Glomerular endothelial cell (primary cell): Measurements from ENCODE around the gene PAPPA. TPM values are rescaled to one million over a fixed set of nuclear protein-coding genes. Genes with fewer than 3 reads are reported as not detected.

ENCODE experiments used
- DNase-seq: peaks from one replicate; pipeline ENCODE4 v3.0.0-alpha.2; 2011; ENCODE audit warnings: low read depth, low spot score; ENCODE audit errors: extremely low read depth
- total RNA-seq: library from RNA; depleted of rRNA; stranded (reverse); fragments of >200 nt; gene quantifications from 2 replicates; pipeline ENCODE4 v1.2.3, GENCODE V29; 2015

Gene PAPPA
- total RNA-seq, 1 donor from 2014 or later: 13.1 TPM

DNA sequence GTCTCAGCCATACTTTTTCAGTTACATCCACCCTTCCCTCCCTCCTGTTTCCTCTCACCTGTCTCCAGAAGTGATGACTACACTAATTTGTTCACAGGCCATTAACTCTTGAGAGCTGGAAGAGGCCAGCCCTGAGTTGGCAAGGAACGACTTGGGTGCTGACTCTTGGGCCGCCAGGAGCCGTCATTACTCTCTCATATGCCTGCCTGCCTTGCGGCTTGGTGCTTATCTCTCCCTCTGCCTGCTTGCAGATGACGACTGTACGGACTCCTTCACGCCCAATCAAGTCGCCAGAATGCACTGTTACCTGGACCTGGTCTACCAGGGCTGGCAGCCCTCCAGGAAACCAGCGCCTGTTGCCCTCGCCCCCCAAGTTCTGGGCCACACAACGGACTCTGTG lies 66.1 kb downstream of the PAPPA start:
- no peak for DNase-seq

DNA sequence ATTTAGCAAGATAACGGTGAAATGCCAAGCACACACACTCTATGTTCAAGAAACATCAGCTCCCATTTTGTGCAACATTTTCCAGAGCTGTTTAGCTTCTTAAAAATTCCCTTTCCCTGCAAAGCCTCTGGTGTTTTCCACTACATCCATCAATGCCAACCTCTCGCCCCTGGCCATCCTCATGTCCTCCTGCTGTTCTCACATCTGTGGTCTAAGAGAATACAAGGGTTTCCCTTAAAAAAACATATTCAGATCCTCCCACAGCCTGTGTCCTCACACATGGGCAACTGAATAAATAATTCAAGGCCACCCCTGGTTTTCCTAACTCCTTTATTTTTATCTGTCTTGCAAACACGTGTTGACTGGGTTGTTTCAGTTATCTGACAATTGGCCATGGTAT lies 70.3 kb downstream of the PAPPA start:
- DNase-seq: no peak

DNA sequence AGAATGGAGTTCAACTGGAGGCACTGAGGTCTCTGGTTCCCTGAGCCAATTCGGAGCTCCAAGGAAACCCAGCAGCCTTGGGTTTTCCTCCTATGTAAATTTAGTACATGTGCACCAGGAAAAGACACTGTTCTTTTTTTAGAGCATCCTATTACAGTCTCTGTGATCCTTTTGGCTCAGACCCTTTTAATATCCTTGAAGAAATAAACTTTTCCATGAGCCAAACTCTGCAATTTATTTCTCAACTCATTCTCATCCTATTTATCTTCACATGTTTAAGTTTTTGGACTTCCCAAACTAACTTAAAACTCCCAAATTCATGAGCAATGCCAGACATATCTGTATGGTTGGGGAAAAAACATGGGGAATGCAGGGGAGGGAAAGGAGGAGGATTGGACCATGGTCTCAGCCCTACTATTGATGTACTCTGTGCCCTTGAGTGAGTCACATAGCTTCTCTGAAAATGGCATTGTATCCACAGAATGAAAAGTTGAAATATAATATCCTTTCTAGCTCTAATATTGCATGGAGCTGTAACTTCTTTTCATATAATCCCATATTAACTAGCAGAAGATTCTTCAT lies 76.6 kb downstream of the PAPPA start:
- no peak for DNase-seq

- no peak for DNase-seq
Measured at GRCh38 chr9:116232424-116233159, 79.0 kb downstream of the PAPPA start.

- DNase-seq: no peak
Measured at GRCh38 chr9:116233160-116233530, 79.6 kb downstream of the PAPPA start.

DNA sequence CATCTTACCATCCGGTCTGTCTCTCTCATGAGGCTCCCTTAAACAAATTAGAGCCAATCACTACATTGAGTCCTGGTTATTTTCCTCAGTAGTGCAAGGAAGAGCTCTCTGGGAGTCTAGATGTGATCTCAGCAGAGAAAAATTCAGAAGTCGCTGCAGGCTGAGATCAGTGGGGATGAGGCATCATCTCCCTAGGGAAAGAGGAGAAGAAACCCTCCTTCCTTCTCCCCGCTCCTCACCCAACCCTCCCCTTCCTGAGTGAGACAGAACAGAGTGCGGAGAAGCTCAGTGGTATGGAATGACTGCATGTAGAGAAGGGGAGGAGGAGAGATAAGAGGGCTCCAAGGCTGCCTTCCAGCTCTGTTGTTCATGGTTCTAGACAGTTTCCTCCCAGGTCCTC lies 80.5 kb downstream of the PAPPA start:
- DNase-seq: no peak

DNA sequence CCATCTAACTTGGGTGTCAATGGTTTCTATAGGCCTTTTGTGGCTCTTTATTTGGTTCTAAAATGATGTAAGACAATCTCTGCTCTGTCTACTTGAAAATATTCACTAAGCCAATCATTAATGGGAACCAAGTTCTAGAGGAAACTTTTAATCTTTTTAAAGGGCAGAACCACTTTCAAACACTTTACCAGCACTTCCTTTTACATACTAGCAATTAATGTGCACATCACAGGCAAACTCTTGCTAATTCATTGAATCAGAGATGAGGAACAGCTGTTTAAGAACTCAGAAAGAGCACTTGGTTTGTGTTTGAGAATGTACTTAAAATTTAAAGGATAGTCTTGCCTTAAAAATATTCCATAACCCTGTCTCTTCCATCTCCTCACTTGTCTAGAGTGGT lies 83.4 kb downstream of the PAPPA start:
- no peak for DNase-seq

DNA sequence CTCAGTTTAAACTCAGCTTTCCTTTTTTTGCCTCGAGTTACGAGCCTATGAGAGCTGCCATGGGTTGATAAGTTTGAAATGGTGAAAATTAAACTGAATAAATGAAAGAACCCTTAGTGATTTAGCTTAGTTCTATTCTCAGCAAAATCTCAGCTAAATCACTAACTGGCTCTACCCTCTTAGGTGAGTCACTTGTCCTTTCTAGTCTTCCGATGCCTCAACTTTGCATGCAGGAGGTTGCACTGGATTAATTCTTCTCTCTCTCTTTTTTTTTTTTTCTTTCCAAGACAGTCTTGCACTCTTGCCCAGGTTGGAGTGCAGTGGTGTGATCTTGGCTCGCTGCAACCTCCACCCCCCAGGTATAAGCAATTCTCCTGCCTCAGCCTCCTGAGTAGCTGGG lies 83.9 kb downstream of the PAPPA start:
- DNase-seq: no peak

DNA sequence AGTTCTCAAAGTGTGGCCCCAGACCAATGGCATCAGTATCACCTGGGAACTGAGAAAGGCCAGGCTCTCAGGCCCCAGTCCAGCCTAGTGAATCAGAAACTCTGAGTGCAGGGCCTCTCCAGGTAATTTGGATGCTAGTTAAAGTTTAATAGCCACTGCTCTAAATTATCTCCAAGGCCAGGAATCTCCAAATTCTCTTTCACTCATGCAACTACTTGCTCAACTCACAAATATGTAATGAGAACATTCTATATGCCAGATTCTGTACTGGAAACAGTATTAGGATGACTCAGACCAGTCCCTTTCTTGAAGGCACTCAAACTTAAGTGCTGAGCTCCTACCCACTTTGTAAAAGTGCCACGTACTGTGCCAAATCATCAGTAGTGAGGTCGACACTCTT lies 84.6 kb downstream of the PAPPA start:
- DNase-seq: no peak

GRCh38 chr9:116238776-116239340 lies 85.3 kb downstream of the PAPPA start:
- no peak for DNase-seq

GRCh38 chr9:116243708-116244107 lies 90.1 kb downstream of the PAPPA start:
- no peak for DNase-seq

DNA sequence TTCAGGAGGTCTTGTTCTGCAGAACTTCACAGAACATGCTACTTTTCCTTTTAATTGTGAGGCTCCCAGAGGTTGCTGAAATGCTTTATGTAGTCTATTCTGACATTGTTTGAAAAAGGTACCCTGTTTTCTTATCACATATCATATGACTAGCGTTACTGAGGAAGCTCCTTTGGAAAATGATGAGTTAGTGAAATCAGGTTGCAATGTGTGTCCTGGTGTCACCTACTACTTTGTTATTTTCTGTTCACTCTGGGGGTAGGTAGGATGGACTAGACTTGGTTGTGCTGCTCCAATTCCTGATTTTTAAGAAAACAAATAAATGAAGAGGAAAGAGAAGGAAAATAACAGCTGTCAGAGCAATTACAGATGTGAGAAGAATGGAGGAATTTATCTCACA lies 93.7 kb downstream of the PAPPA start:
- DNase-seq: no peak

DNA sequence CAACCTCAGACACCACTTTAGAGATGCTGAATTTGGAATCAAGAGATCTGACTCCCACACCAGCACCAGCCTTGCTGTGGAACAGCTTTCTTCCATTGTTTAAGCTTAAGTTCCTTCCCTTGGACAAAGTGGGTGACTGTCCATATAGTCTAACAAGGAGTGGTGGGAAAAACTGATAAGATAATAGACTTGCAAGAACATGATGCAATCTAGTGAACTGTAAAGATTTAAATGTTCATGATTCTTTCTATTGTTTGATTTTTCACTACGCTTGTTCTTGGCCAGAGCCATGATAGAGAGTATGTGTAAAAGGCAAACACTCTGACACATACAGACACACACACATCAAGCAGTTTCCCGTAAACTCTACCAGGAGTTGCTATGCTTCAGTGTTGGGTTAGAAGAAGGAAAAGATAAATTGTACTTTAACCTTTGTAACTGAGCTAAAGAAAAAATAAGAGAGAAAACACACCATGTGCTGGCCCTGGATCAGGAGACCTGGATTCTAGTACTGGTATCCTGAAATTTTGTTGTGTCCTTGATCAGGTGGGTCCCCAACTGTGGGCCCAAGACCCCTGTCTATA lies 94.3 kb downstream of the PAPPA start:
- no peak for DNase-seq

GRCh38 chr9:116250891-116251290 lies 97.3 kb downstream of the PAPPA start:
- DNase-seq: no peak

- no peak for DNase-seq
Measured at GRCh38 chr9:116251366-116251765, 97.8 kb downstream of the PAPPA start.

- no peak for DNase-seq
Measured at GRCh38 chr9:116260531-116260930, 106.9 kb downstream of the PAPPA start.

DNA sequence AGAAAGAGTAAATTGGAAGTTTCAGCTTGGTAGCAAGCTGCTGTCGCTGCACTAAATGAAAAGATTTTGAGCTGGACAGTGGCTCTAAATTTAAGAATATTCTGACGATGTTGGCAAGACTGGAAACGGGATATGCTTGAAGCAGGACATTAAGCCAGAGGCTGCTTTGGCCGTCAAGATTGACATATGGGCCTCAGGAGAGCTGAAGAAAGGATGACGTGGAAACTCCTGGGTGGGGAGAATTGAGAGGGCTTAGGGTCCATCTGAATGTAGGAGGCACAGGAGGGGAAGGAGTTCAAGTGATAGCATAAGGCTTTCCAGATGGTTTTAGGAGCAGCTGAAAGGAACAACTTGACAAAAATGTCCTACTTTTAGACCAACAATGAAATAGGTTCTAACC lies 108.9 kb downstream of the PAPPA start:
- no peak for DNase-seq

- DNase-seq: no peak
Measured at GRCh38 chr9:116264361-116264760, 110.8 kb downstream of the PAPPA start.

DNA sequence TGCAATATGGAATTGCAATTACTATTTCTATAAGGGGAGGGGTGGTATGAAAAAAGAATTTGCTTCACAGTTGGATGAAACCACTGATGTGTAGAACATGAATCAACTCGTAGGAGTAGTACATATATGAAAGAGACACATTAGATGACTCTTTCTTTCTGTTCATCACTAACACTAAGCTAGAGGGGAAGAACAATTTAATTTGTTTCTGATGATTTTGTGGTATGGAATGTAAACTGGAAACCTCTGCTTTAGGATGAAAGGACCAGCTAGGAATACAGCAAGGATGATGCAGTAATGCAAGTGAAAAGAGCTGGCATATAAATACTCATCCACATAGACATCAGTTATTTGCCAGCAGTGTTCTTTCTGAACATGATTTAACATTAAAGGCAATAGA lies 113.4 kb downstream of the PAPPA start:
- DNase-seq: no peak

GRCh38 chr9:116269250-116269649 lies 115.7 kb downstream of the PAPPA start:
- DNase-seq: no peak

- DNase-seq: no peak
Measured at GRCh38 chr9:116270546-116270945, 117.0 kb downstream of the PAPPA start.

DNA sequence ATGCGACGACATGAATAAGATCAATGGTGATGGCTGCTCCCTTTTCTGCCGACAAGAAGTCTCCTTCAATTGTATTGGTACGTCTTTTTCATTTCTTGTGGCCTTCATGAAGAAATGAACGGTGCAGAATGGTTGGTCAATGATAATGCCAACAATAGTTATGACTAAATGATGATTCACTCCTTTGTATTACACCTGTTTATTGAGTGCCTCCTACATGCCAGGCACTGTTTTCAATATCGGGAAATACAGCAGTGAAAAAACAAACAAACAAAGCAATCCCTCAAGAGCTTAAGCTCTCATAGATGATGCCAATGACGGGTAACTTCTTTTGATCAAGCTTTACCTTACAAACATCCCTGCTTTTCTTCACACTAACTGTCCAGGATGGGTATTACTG lies 117.7 kb downstream of the PAPPA start:
- DNase-seq: no peak
